HEK293 (cell line): ENCODE data around the gene PLXNA2.

Experiments
- ATF2 ChIP-seq: fragments of 450-650 bp; formaldehyde crosslinking; IDR thresholded peaks from 2 replicates; pipeline ENCODE4 v1.5.1; 2016; ENCODE audit warnings: missing biosample characterization, missing genetic modification characterization, low read depth
- CTCF ChIP-seq: fragments of 450-650 bp; formaldehyde crosslinking; IDR thresholded peaks from 2 replicates; pipeline ENCODE4 v1.5.1; 2016; ENCODE audit warnings: missing biosample characterization, missing genetic modification characterization
- ZNF239 ChIP-seq: fragments of 450-650 bp; formaldehyde crosslinking; IDR thresholded peaks from 2 replicates; pipeline ENCODE4 v1.5.1; 2016; ENCODE audit warnings: missing biosample characterization, missing genetic modification characterization

- TF ChIP-seq CTCF (tag by site-specific recombination) (no peak), ATF2 (tag by site-specific recombination) (no peak), ZNF239 (tag by site-specific recombination) (no peak)
These were observed 72.4 kb downstream of the PLXNA2 start for GRCh38 chr1:208171616-208172422.
